ENCODE data around the gene PDHA1.

The PDHA1 gene

GRCh38 chrX:19372547-19373331 is 29.0 kb downstream of the PDHA1 start:
- TF ChIP-seq POLR2AphosphoS5 (IDR thresholded peaks at IDR 0.05; ENCODE audit: low read depth) (no peak), GABPA (IDR thresholded peaks at IDR 0.05; ENCODE audit: low read depth) (no peak), SPI1 (IDR thresholded peaks at IDR 0.05; ENCODE audit: borderline replicate concordance, low read depth) (no peak)
- TF ChIP-seq, protein P1, sequence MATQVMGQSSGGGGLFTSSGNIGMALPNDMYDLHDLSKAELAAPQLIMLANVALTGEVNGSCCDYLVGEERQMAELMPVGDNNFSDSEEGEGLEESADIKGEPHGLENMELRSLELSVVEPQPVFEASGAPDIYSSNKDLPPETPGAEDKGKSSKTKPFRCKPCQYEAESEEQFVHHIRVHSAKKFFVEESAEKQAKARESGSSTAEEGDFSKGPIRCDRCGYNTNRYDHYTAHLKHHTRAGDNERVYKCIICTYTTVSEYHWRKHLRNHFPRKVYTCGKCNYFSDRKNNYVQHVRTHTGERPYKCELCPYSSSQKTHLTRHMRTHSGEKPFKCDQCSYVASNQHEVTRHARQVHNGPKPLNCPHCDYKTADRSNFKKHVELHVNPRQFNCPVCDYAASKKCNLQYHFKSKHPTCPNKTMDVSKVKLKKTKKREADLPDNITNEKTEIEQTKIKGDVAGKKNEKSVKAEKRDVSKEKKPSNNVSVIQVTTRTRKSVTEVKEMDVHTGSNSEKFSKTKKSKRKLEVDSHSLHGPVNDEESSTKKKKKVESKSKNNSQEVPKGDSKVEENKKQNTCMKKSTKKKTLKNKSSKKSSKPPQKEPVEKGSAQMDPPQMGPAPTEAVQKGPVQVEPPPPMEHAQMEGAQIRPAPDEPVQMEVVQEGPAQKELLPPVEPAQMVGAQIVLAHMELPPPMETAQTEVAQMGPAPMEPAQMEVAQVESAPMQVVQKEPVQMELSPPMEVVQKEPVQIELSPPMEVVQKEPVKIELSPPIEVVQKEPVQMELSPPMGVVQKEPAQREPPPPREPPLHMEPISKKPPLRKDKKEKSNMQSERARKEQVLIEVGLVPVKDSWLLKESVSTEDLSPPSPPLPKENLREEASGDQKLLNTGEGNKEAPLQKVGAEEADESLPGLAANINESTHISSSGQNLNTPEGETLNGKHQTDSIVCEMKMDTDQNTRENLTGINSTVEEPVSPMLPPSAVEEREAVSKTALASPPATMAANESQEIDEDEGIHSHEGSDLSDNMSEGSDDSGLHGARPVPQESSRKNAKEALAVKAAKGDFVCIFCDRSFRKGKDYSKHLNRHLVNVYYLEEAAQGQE (IDR thresholded peaks at IDR 0.05; ENCODE audit: insufficient replicate concordance, low read depth): no peak
- TF ChIP-seq, protein P2, sequence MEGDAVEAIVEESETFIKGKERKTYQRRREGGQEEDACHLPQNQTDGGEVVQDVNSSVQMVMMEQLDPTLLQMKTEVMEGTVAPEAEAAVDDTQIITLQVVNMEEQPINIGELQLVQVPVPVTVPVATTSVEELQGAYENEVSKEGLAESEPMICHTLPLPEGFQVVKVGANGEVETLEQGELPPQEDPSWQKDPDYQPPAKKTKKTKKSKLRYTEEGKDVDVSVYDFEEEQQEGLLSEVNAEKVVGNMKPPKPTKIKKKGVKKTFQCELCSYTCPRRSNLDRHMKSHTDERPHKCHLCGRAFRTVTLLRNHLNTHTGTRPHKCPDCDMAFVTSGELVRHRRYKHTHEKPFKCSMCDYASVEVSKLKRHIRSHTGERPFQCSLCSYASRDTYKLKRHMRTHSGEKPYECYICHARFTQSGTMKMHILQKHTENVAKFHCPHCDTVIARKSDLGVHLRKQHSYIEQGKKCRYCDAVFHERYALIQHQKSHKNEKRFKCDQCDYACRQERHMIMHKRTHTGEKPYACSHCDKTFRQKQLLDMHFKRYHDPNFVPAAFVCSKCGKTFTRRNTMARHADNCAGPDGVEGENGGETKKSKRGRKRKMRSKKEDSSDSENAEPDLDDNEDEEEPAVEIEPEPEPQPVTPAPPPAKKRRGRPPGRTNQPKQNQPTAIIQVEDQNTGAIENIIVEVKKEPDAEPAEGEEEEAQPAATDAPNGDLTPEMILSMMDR (IDR thresholded peaks at IDR 0.05; ENCODE audit: insufficient read depth, low read length): no peak
- H3K27ac ChIP-seq (replicated peaks): peak overlapping the region; percentile 29
- peak; percentile 4 to 57 for DNase-seq (ENCODE audit: low read depth in 1 of 2, low spot score in 1 of 2)
- peak overlapping the region; percentile 16 for H3K4me3 ChIP-seq (replicated peaks; ENCODE audit: insufficient read depth, low read length)
- H3K27me3 ChIP-seq (ENCODE audit: insufficient read depth, poor library complexity, severe bottlenecking): no peaks in the 10 kb centered on the region

- TF ChIP-seq, protein P1 (IDR thresholded peaks at IDR 0.05; ENCODE audit: insufficient replicate concordance, low read depth): no peak
- TF ChIP-seq, protein P2 (IDR thresholded peaks at IDR 0.05; ENCODE audit: insufficient read depth, low read length): no peak
- TF ChIP-seq SPI1 (IDR thresholded peaks at IDR 0.05; ENCODE audit: borderline replicate concordance, low read depth) (no peak), GABPA (IDR thresholded peaks at IDR 0.05; ENCODE audit: low read depth) (no peak), POLR2AphosphoS5 (IDR thresholded peaks at IDR 0.05; ENCODE audit: low read depth) (no peak)
- Histone ChIP-seq H3K27ac (replicated peaks) (no peak overlapping the region), H3K4me3 (replicated peaks; ENCODE audit: insufficient read depth, low read length) (0 out of 2 replicates have a peak overlapping the region, but pooled peaks have one; percentile 12), H3K27me3 (ENCODE audit: insufficient read depth, poor library complexity, severe bottlenecking) (no peaks in the 10 kb centered on the region)
- DNase-seq (ENCODE audit: low read depth in 1 of 2, low spot score in 1 of 2): no peak
Observed at GRCh38 chrX:19373351-19373891, 29.7 kb downstream of the PDHA1 start.

- H3K27me3 ChIP-seq (ENCODE audit: insufficient read depth, poor library complexity, severe bottlenecking): no peaks in the 10 kb centered on the region
- no peak overlapping the region for H3K27ac ChIP-seq (replicated peaks)
- DNase-seq (ENCODE audit: low read depth in 1 of 2, low spot score in 1 of 2): no peak
- no peak overlapping the region for H3K4me3 ChIP-seq (replicated peaks; ENCODE audit: insufficient read depth, low read length)
- no peak for TF ChIP-seq POLR2AphosphoS5 (IDR thresholded peaks at IDR 0.05; ENCODE audit: low read depth)
- TF ChIP-seq, protein P2 (IDR thresholded peaks at IDR 0.05; ENCODE audit: insufficient read depth, low read length): no peak
Observed at GRCh38 chrX:19375546-19375945, 31.8 kb downstream of the PDHA1 start.

All from HL-60 (cell line).